ENCODE data around the gene TSSC4. TPM values are rescaled to one million over a fixed set of nuclear protein-coding genes. Genes with fewer than 3 reads are reported as not detected.

Gene TSSC4
- total RNA-seq, 1 donor from 2014 or later, result 31.4 TPM

DNA sequence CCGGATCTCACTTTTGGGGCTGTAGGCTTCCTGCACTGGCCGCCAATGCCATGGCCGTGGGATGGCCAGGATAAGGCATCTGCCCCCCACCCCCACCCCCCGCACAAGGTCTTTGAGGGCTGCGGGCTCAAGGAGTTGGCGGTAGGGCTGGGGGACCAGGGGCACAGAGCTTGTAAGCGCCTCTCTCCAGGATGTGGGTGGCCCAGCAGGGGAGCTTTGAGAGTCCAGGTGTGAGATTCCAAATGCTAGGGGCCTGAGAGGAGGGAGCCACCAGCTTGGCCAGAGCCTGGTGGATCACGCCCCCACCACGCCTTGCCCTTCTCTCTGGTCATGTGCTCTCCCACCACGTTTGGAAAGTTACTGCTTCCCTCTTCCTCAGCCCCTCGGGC is 18.4 kb upstream of the TSSC4 start:
- ATAC-seq (no peak), DNase-seq (ENCODE audit: missing footprints) (peak; percentile 57)
- intact Hi-C loops (cut with DNase I), result no loop called here

DNA sequence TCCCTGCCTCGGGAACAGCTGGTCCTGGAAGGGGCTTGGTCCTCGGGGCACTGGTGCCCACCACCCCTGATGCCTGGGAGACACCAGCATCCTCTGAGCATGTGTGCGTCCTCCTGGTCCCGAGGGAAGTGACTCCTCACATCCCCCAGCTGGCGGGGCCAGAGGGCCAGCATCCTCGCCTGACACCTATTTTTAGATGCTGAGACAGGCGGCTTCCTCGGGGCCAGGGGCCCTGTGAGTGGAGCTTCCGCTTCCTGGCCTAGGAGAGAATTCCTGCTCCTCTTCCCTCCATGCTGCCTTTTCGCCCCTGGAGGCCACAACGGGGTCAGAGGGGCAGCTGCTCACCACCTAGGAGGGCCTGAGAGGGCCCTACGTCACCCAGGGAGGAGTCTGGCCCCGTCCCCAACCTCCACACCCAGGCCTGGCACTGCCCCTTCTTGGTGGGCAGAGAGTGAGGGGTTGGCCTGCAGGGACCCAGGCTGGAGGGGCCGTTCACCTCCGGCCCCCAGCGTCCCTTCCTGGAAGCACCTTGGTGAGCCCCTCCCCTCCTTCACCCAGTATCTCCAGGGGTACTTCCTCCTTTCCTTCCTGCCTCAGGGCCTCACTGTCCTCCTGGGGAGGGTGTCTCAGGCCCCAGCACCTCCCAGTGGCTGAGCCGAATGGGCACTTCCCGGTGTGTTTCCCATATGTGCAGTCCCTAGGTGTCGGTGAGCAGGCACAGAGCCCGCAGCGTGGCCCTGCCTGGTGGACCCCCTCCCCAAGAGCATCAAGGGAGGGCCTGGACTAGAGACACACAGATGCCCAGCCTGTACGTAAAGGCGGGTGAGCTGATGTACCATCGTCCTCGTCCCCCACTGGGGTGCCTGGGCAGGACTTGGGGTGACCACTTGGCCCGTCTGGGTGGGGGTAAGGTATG is 17.4 kb upstream of the TSSC4 start:
- intact Hi-C loops (cut with DNase I), result no loop called here
- ATAC-seq (peak; percentile 34), DNase-seq (ENCODE audit: missing footprints) (peak; percentile 89)

DNA sequence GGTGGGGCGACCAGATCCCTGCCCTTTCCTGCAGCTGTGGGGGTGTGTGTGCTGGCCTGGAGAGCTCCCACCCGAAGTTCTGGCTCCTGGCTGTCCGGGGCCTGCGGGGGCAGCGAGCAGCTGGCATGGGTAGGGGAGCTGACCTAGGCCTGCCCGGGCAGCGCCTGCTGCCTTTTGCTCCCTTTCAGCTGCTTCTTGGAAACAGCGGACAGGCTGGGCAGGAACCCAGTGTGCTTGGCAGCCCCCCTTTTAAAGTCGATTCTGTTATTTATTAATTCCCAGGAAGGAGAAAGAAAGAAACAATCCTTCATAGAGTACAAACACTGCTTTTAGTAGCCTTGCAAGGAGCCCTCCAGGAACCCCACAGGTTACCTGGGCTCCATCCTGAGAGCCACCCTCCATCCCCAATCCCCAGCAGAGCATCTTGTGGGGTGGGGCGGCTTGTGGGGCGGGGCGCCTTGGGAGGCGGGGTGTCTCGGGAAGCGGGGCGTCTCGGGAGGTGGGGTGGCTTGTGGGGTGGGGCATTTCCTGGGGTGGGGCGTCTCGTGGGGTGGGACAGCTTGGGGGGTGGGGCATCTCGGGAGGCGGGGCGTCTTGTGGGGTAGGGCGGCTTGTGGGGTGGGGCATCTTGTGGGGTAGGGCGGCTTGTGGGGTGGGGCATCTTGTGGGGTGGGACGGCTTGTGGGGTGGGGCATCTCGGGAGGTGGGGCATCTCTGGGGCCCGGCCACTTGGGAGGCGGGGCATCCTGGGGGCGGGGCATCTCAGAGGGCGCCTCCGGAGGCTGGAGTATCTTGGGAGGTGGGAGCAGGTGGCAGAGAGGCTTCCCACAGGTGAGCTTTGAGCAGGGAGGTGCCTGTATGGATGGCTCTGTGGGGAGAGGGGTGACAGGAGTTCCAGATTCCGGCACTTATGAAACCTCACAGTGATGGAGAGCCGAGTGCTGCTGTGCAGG is 16.4 kb upstream of the TSSC4 start:
- ATAC-seq (no peak), DNase-seq (ENCODE audit: missing footprints) (peak; percentile 66)
- intact Hi-C loops (cut with DNase I), result no loop called here

DNA sequence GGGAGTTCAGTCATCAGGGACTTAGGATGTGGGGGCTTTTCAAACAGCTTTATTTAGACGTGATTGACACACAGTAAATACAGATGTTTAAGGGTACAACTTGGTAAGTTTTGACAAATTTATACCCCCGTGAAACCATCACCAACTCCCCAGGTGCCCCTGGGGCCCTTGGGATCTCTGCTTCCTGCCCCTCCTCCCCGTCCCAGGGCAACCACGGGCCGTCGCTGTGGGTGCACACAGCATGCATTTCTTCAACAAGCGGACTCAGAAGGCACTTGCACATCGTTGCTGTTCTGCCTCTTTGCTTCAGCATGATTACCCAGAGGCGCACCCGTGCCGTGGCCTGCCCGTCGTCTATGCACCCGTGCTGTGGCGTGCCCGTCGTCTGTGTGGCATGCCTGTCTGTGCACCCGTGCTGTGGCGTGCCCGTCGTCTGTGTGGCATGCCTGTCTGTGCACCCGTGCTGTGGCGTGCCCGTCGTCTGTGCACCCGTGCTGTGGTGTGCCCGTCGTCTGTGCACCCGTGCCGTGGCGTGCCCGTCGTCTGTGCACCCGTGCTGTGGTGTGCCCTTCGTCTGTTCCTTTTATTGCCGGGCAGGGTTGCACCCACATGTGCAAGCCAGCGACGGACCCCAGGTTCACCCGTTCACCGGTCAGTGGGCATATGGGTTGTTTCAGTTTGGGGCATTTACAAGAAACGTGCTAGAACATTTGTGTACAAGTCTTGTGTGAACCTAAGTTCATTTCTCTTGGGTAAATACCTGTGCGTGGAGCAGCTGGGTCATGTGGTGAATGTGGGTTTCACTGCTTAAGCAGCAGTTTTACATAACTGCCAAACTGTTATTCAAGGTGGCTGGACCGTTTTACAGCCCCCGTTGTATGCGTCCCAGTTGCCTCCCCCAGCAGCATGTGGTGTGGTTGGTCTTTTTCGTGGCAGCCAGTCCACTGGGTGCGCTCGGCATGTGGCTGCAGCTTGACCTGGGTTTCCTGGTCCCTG is 15.1 kb upstream of the TSSC4 start:
- intact Hi-C loops (cut with DNase I), result no loop called here
- DNase-seq (ENCODE audit: missing footprints), result peak; percentile 64
- ATAC-seq, result no peak

DNA sequence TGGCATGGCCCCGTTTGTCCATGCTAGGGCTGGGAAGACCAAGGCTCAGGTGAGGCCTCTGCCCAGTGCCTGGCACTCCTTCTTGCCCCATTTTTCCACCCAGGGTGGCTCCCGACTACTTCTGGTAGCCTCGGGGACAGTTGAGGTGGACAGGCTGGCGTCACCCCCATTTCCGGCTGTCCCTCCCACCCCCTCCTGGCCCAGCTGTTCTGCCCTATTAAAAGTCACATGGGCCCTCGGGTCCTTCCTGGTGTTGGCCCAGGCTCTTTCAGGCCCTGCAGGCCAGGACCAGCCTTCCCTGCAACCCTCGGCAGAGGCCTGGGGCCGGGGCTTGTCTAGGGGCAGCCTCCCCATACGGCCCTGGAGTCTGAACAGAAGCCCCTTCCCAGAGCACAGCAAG is 14.0 kb upstream of the TSSC4 start:
- DNase-seq (ENCODE audit: missing footprints), result no peak
- no peak for ATAC-seq
- intact Hi-C loops (cut with DNase I), result no loop called here

DNA sequence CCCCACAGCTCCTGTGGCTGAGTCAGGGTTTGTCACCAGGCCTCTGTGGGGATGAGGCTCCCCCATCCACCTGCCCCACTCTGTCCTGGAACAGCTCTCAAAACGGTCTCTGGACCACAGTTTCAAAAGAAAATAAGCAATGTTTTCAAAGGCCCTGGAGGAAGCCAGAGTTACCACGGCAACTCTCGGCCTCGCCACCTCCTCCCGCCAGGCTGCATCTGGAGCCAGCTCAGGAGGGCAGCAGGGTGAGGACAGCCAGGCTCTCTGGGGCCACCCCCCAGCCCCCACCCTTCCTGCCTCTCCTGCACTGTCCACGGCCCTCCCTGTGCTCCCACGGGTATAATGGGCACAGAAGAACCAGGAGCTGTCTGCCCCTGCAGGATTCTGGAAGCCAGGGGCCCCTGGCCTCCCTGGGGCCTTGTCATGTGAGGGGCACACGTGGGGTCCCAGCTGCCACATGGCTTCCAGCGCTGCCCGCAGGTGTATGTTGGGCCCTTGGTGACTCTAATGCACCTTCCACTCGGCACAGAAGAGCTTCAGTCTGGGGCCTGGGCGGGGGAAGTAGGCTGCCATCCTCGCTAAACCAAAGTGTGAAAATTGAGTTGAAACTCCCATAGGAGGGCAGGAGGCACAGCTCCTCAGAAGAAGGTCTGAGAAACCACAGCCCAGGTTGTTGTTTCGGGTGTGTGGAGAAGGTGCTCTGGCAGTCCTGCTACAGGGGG is 13.1 kb upstream of the TSSC4 start:
- intact Hi-C loops (cut with DNase I), result no loop called here
- ATAC-seq (peak; percentile 12), DNase-seq (ENCODE audit: missing footprints) (no peak)

DNA sequence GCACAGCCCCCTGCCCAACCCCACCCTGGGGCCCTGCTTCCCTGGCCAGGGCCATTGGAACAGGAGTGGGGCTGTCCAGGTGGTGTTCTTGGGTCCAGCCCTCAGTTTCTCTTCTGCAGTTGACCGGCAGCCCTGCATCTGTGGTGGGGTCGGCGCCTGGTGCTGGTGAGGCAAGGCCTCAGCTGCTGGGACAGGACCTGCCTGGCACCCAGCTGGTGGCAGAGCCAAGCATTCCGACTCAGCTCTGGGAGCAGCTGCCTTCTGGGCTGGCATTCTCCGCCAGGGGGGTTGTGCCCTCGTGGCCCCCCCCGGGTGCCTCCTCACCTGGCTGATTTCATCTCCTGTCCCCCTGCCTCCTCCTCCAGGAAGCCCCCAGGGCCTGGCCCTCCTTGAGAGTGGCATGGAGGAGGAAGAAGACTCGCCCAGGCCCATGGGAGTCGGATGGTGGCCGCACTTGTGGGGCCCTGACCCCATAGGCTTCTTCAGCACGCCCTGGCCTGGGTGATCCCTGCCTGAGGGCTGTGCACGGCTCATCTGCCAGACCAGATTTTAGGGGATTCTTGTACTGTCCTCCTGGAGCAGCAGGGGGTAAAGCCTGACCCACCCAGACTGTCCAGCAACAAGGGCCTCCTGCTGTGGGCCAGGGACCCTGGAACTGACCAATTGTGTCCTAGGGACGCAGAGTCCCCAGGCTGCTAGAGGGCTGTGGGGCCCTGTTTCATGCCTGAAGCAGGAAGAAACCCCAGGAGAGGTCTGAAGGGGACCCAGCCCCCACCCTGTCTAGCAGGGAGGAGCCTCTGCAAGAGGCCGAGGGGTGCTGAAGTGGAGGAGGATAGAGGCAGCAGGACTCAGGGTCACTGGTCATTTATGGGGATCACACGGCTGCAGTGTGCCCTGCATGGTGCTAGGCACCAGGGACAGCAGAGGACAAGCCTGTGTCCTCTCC is 11.8 kb upstream of the TSSC4 start:
- intact Hi-C loops (cut with DNase I), result no loop called here
- DNase-seq (ENCODE audit: missing footprints), result no peak
- ATAC-seq, result no peak

DNA sequence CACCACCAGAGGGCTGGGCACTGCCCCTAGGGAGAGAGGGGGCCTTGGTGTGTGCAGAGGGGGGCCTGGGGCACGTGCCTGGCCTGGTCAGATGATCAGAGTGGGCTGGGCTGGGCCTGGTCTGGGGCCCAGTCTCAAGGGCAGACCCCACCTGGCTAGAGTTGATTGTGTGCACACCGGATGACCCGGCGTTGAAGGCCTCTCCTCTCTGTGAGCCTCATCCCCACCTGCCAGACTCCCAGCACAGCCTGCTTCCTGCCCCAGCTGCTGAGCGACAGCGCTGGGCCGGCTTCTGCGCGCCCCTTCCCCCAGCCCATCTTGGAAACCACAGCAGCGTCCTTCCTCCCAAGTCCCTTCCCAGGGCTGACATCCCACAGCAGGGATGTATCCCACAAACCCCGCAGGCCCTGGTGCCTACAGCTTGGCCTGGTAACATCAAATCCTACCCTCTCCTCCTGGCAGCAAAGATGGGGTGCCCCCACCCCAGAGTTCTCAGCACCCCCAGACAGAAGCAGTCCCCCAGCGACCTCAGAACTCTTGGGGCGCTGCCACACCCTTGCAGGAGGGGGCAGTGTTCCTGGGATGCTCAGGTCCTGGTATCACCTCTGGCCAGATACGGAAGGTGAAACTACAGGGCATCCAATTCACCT is 11.0 kb upstream of the TSSC4 start:
- ATAC-seq, result no peak

DNA sequence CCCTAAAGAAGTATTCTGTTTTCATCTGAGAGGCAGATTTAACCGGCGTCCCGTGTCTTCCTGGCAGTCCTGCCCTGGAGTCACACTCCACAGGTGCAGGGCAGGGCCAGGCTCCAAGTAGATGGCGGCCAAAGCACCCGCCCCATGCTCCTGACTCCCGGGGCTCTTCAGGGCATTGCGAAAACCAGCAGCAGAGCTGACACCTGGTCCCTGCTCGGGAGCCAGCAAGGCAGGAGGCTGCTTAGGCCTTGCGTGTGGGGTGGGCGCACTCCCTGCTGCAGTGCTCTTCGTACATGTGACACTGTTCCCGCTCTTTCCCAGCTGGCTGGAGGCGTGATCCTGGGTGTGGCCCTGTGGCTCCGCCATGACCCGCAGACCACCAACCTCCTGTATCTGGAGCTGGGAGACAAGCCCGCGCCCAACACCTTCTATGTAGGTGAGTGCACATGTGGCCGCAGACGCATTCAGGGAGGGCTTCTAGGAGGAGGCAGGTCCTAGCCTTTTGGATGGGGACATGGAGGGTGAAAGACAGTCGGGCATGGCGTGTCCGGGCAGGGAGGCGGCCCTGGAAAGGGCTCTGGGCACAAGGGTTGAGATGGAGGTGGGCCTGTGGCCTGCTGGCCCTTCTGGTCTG is 10.3 kb upstream of the TSSC4 start:
- DNase-seq (ENCODE audit: missing footprints), result no peak
- intact Hi-C loops (cut with DNase I), result no loop called here
- no peak for ATAC-seq

More for the DNA sequence above, 11.0 kb upstream of the TSSC4 start:
- intact Hi-C loops (cut with DNase I), result no loop called here
- DNase-seq (ENCODE audit: missing footprints), result no peak

DNA sequence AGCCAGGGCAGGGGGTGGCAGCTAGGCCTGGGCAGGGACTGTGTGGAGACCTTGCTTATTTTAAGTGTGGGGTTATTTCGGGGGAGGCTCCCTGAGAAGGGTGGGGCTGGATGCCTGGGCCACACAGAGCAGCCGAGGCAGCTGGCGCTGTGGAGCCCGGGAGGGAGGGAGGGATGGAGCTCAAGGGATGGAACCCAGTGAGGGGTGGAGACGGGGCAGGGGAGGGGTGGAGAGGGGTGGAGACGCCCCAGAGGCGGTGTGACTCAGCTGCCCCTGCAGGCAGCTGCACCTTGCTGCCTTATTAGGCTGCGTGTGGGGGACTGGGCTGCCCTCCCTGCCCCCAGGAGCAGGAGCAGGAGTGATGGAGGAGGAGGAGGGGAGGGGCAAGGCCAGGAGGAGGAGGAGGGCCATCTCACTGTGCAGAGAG is 9.8 kb upstream of the TSSC4 start:
- no peak for DNase-seq (ENCODE audit: missing footprints)
- intact Hi-C loops (cut with DNase I), result no loop called here
- ATAC-seq, result peak; percentile 13

DNA sequence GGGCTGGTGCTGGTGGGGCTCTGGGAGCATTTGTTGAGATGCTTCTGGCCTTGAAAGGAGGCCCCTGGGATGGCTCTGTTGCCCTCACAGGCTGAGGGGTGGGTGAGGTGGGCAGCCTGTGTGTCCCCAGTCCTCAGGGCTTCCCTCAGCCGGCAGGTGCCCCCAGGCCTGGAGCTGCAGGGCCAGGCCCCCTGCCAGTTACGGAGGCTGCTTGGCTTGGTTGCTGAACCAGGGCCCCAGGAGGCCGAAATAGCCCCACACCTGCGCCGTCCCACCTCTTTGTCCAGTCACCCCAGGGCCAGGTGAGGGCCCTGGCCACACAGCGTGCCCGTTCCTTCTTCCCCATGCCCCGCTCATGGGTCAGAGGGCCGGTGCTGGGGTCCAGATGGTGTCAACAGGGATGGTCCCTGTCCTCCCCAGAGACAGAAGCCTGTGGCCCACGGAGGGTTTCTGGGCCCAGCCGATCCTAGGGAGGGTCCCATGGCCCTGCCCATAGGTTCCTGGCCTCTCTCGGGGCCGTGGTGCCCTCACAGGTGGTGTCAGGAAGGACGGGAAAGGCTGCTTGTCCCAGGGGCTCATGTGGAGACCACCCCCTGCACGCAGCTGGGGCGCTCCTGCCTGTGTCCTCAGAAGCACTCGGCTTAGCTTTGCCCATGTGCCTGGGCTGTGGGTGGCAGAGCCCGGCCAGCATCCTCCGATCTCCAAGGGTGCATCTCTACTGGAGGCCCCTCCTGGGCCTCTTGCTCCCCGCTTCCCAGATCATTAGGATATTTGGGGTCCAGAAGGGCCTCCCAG is 9.2 kb upstream of the TSSC4 start:
- no peak for ATAC-seq

DNA sequence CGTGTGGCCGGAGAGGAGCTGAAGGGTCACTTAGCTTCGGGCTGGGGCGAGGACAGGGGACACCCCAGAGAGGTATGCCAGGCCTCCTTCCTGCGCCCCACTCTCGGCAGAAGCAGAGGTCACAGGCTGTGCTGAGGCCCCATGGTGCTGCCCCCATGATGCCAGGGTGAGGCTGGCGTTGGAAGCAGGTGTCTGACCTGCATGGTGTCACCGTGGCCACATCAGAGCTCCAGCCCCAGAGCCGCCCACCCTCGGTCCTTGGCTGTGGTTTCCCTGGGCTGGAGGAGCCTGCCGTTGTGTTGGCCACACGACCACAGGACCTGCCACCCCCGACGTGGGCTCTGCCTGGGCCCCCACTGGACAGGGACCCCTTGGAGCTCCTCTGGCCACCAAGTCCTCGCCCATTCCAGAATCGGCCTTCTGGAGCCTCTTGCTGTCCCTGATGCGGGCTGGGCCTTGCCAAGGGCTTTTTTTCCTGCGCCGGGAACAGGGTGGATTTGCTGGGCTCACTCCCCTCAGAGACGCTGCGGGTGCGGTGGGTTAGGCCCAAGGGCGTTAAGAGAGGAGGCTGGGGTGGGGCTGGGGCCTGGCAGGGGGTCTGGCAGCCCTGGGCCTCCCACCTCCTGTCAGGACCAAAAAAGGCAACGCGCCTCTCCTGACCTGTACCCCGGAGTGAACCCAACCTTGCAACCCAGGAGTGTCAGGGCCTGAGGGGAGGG is 8.2 kb upstream of the TSSC4 start:
- intact Hi-C loops (cut with DNase I), result no loop called here
- ATAC-seq, result no peak
- no peak for DNase-seq (ENCODE audit: missing footprints)

More for the DNA sequence above, 9.2 kb upstream of the TSSC4 start:
- intact Hi-C loops (cut with DNase I), result no loop called here
- DNase-seq (ENCODE audit: missing footprints), result no peak

DNA sequence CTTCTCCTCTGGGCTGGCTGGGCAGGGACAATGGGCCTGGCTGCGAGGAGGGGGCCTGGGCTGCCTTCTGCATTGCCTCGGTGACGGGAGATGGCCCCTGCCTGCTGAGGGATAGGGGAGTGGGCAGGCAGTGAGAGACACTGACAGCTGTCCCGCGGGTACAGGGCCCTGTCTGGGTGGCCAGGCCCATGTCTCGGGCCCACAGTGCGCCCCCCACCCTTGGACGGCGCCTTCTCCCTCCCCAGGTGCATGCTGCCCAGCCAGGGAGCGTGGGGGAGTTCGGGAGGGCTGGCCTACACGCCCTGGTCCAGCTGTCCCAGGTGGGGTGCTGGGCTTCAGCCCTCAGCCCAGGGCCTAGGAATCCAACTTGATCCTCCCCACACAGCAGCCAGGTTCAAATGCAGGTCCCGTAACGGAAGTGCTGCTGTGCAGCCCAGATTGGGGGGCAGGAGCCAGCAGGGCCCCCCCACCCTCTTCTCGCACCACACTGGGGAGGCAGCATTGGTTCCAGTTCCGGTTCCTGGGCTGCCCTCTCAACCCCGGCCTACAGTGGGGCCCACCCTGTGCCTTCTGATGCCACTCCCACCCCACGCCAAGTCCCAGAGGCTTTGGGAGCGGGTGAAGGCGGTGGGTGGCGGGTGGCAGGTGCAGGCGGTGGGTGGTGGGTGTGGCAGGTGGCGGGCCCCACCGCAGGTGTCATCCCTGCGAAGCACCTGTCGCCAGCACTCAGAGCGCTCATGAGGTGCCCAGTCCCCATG is 7.3 kb upstream of the TSSC4 start:
- intact Hi-C loops (cut with DNase I), result no loop called here
- DNase-seq (ENCODE audit: missing footprints) (no peak), ATAC-seq (no peak)

Measured in Right ventricle myocardium inferior (tissue), 1 donor.